MM.1S (cell line): Measurements from ENCODE around the gene HSP90B1.

Experiments used
- DNase-seq: peaks from one replicate; pipeline ENCODE4 v3.0.0-alpha.2; 2015
- H2AFZ ChIP-seq: fragments of 300-600 bp; sonication (generic); 2 replicates; pipeline ENCODE4 v1.6.0; 2016; ENCODE audit warnings: antibody characterized with exemption, low read length
- H3F3A ChIP-seq: fragments of 300-600 bp; sonication (generic); 2 replicates; pipeline ENCODE4 v1.6.1; 2016; ENCODE audit warnings: mild to moderate bottlenecking, antibody characterized with exemption, low read length, moderate library complexity, mixed read lengths; ENCODE audit not compliant: insufficient read depth
- H3K27ac ChIP-seq: fragments of 300-600 bp; sonication (generic); 2 replicates; pipeline ENCODE4 v1.5.1; 2016; ENCODE audit warnings: mild to moderate bottlenecking, low read length
- H3K27me3 ChIP-seq: fragments of 300-600 bp; sonication (generic); replicated peaks from 2 replicates; pipeline ENCODE4 v1.6.0; 2016; ENCODE audit warnings: low read length; ENCODE audit not compliant: insufficient read depth
- H3K36me3 ChIP-seq: fragments of 300-600 bp; sonication (generic); replicated peaks from 2 replicates; pipeline ENCODE4 v1.6.1; 2016; ENCODE audit warnings: mild to moderate bottlenecking, low read length, mixed read lengths; ENCODE audit not compliant: insufficient read depth
- H3K4me1 ChIP-seq: fragments of 300-600 bp; sonication (generic); 2 replicates; pipeline ENCODE4 v1.6.1; 2016; ENCODE audit warnings: low read length, mixed read lengths
- H3K4me2 ChIP-seq: fragments of 300-600 bp; sonication (generic); 2 replicates; pipeline ENCODE4 v1.6.0; 2016; ENCODE audit warnings: low read depth, low read length
- H3K4me3 ChIP-seq: fragments of 300-600 bp; sonication (generic); 2 replicates; pipeline ENCODE4 v1.5.1; 2016; ENCODE audit warnings: low read length, mixed read lengths
- H3K79me2 ChIP-seq: fragments of 300-600 bp; sonication (generic); 2 replicates; pipeline ENCODE4 v1.6.1; 2016; ENCODE audit warnings: mixed run types, low read length, mixed read lengths
- H3K9ac ChIP-seq: fragments of 300-600 bp; sonication (generic); 2 replicates; pipeline ENCODE4 v1.6.1; 2016; ENCODE audit warnings: low read length, mixed read lengths
- H3K9me2 ChIP-seq: fragments of 300-600 bp; sonication (generic); replicated peaks from 2 replicates; pipeline ENCODE4 v1.6.1; 2016; ENCODE audit warnings: mild to moderate bottlenecking, low read length, mixed read lengths; ENCODE audit not compliant: insufficient read depth
- H3K9me3 ChIP-seq: fragments of 300-600 bp; sonication (generic); replicated peaks from 2 replicates; pipeline ENCODE4 v1.6.1; 2016; ENCODE audit warnings: mild to moderate bottlenecking, low read length, mixed read lengths; ENCODE audit not compliant: insufficient read depth
- H4K20me1 ChIP-seq: fragments of 300-600 bp; sonication (generic); 2 replicates; pipeline ENCODE4 v1.6.1; 2016; ENCODE audit warnings: mild to moderate bottlenecking, low read length, moderate library complexity, mixed read lengths; ENCODE audit not compliant: insufficient read depth
- CTCF ChIP-seq: fragments of 300-600 bp; sonication (generic); IDR thresholded peaks from 2 replicates; pipeline ENCODE4 v1.5.1; 2016; ENCODE audit warnings: antibody characterized with exemption, low read length, mixed read lengths
- EZH2 ChIP-seq: fragments of 300-600 bp; sonication (generic); optimal IDR thresholded peaks from 2 replicates; pipeline ENCODE3; 2017; ENCODE audit warnings: low read depth, mild to moderate bottlenecking, antibody characterized with exemption, low read length, mixed read lengths
- EZH2phosphoT487 ChIP-seq: fragments of 300-600 bp; sonication (generic); IDR thresholded peaks from 2 replicates; pipeline ENCODE4 v1.6.1; 2018; ENCODE audit warnings: antibody characterized with exemption, low read length

The HSP90B1 gene

GRCh38 chr12:103944964-103945363 lies 14.8 kb downstream of the HSP90B1 start:
- Histone ChIP-seq H3K4me2 (no peak overlapping the region), H4K20me1 (peaks cover 8% of the 10 kb centered on the region; the same call in 1 of the 2 replicates), H3K27ac (no peak overlapping the region), H3K9me3 (no peaks in the 10 kb centered on the region), H3K4me3 (no peak overlapping the region), H3K9ac (no peak overlapping the region), H3K27me3 (no peaks in the 10 kb centered on the region), H3K9me2 (no peaks in the 10 kb centered on the region), H3F3A (peaks cover 43% of the 10 kb centered on the region), H3K79me2 (peaks cover 93% of the 10 kb centered on the region), H3K36me3 (peaks cover 62% of the 10 kb centered on the region), H2AFZ (no peak overlapping the region), H3K4me1 (no peaks in the 10 kb centered on the region)
- TF ChIP-seq EZH2: no peak
- TF ChIP-seq EZH2phosphoT487: no peak
- TF ChIP-seq CTCF: no peak
- no peak for DNase-seq

- H3K9me3 ChIP-seq: no peaks in the 10 kb centered on the region
- peaks cover 64% of the 10 kb centered on the region for H3F3A ChIP-seq
- no peak overlapping the region for H2AFZ ChIP-seq
- H3K27ac ChIP-seq: no peak overlapping the region
- no peak overlapping the region for H3K4me2 ChIP-seq
- peaks cover 35% of the 10 kb centered on the region for H3K36me3 ChIP-seq
- H4K20me1 ChIP-seq: 0 out of 2 replicates have a peak, but pooled peaks cover 4% of the 10 kb centered on the region
- H3K79me2 ChIP-seq: peaks cover 92% of the 10 kb centered on the region
- H3K9ac ChIP-seq: no peak overlapping the region
- TF ChIP-seq EZH2phosphoT487 (no peak), EZH2 (no peak), CTCF (no peak)
- no peak for DNase-seq
- H3K4me3 ChIP-seq: no peak overlapping the region
- no peaks in the 10 kb centered on the region for H3K4me1 ChIP-seq
- no peaks in the 10 kb centered on the region for H3K9me2 ChIP-seq
- H3K27me3 ChIP-seq: no peaks in the 10 kb centered on the region
Observed at GRCh38 chr12:103947871-103948555, 17.8 kb downstream of the HSP90B1 start.

GRCh38 chr12:103948746-103949406 lies 18.7 kb downstream of the HSP90B1 start:
- Histone ChIP-seq H3K4me1 (no peaks in the 10 kb centered on the region), H3K36me3 (peaks cover 26% of the 10 kb centered on the region), H3K9me3 (no peaks in the 10 kb centered on the region), H3K9me2 (no peaks in the 10 kb centered on the region), H3K27ac (no peak overlapping the region), H4K20me1 (0 out of 2 replicates have a peak, but pooled peaks cover 4% of the 10 kb centered on the region), H3K4me3 (no peak overlapping the region), H3K9ac (no peak overlapping the region), H3K79me2 (peaks cover 93% of the 10 kb centered on the region), H2AFZ (no peak overlapping the region), H3K27me3 (no peaks in the 10 kb centered on the region), H3F3A (peaks cover 64% of the 10 kb centered on the region), H3K4me2 (no peak overlapping the region)
- no peak for TF ChIP-seq EZH2phosphoT487
- no peak for TF ChIP-seq EZH2
- TF ChIP-seq CTCF: no peak
- no peak for DNase-seq
